Vagina (tissue), 2 donors: ENCODE results near the gene CXCL13.

Source experiments
- POLR2AphosphoS5 ChIP-seq, 2 donors: sonication (generic); formaldehyde crosslinking; IDR thresholded peaks; one replicate each; pipeline ENCODE4 v1.9.0; 2017; ENCODE audit warnings: antibody characterized with exemption in 2 of 2, mild to moderate bottlenecking in 2 of 2, low read depth in 1 of 2; ENCODE audit not compliant: insufficient read depth in 1 of 2
- TF ChIP-seq, protein P1 (sequence below), 3 experiments: fragments of 450-650 bp in 2 of 3; fragments of 200-600 bp in 1 of 3; sonication (generic) in 1 of 3; IDR thresholded peaks; one replicate each; pipeline ENCODE4 v1.5.1; 2017 to 2019; ENCODE audit warnings: antibody characterized with exemption in 3 of 3, mild to moderate bottlenecking in 2 of 3, moderate library complexity in 2 of 3

DNA sequence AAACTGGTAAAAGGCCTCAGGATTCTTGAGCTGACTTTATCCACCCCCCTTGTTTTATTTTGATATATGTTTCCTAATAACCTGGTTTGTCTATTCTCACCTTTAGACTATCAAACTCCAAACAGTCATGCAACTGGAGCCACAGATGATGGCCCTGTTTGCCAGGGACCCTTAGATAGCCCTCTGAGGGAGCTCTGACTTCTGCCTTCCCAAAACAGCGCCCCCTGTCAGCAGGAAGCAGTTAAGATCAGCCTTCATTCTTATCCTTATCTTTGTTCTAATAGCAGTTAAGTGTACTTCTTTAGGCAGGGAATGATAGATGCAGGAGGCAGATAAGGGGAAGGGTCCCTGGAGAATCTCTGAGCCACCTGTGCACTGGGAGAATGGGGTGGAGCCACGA lies 27.5 kb upstream of the CXCL13 start:
- no peak for TF ChIP-seq POLR2AphosphoS5 (IDR thresholded peaks at IDR 0.05; ENCODE audit: insufficient read depth in 1 of 2, low read depth in 1 of 2)
- TF ChIP-seq, protein P1, sequence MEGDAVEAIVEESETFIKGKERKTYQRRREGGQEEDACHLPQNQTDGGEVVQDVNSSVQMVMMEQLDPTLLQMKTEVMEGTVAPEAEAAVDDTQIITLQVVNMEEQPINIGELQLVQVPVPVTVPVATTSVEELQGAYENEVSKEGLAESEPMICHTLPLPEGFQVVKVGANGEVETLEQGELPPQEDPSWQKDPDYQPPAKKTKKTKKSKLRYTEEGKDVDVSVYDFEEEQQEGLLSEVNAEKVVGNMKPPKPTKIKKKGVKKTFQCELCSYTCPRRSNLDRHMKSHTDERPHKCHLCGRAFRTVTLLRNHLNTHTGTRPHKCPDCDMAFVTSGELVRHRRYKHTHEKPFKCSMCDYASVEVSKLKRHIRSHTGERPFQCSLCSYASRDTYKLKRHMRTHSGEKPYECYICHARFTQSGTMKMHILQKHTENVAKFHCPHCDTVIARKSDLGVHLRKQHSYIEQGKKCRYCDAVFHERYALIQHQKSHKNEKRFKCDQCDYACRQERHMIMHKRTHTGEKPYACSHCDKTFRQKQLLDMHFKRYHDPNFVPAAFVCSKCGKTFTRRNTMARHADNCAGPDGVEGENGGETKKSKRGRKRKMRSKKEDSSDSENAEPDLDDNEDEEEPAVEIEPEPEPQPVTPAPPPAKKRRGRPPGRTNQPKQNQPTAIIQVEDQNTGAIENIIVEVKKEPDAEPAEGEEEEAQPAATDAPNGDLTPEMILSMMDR (IDR thresholded peaks at IDR 0.05), result no peak
